ENCODE results near the gene AGO3. TPM values are rescaled to one million over a fixed set of nuclear protein-coding genes. Genes with fewer than 3 reads are reported as not detected.
A peak's percentile ranks its signal among the peaks of the same experiment; 100 is the strongest.

Gene AGO3
- total and polyA plus RNA-seq, 7 donors = 0.60 to 27.4 (median 18.5) TPM

GRCh38 chr1:36093226-36093625 lies 162.3 kb downstream of the AGO3 start:
- peaks cover 0 to 28% (median 19%) of the 10 kb centered on the region in 4 donors for H3K4me1 ChIP-seq
- intact Hi-C loops (cut with DNase I) = no loop called here

GRCh38 chr1:36093929-36094328 lies 163.0 kb downstream of the AGO3 start:
- Histone ChIP-seq H3K4me3 (no peak overlapping the region), H3K9me3 (no peaks in the 10 kb centered on the region), H3K36me3 (peaks cover 13 to 56% (median 31%) of the 10 kb centered on the region in 4 donors), H3K27me3 (no peaks in the 10 kb centered on the region), H3K27ac (no peak overlapping the region), H3K4me1 (peaks cover 0 to 25% (median 16%) of the 10 kb centered on the region in 4 donors)
- 87 to 90% methylated on average over 3 of the region's 3 CpGs for WGBS, 2 donors
- intact Hi-C loops (cut with DNase I) = no loop called here
- no peak for TF ChIP-seq POLR2AphosphoS5 (IDR thresholded peaks at IDR 0.05)
- DNase-seq = peak; percentile 66

More at GRCh38 chr1:36093226-36093625, 162.3 kb downstream of the AGO3 start:
- 91 to 92% methylated on average over 7 of the region's 7 CpGs for WGBS, 2 donors
- TF ChIP-seq, protein P1, sequence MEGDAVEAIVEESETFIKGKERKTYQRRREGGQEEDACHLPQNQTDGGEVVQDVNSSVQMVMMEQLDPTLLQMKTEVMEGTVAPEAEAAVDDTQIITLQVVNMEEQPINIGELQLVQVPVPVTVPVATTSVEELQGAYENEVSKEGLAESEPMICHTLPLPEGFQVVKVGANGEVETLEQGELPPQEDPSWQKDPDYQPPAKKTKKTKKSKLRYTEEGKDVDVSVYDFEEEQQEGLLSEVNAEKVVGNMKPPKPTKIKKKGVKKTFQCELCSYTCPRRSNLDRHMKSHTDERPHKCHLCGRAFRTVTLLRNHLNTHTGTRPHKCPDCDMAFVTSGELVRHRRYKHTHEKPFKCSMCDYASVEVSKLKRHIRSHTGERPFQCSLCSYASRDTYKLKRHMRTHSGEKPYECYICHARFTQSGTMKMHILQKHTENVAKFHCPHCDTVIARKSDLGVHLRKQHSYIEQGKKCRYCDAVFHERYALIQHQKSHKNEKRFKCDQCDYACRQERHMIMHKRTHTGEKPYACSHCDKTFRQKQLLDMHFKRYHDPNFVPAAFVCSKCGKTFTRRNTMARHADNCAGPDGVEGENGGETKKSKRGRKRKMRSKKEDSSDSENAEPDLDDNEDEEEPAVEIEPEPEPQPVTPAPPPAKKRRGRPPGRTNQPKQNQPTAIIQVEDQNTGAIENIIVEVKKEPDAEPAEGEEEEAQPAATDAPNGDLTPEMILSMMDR (IDR thresholded peaks at IDR 0.05) = no peak
- TF ChIP-seq EP300 (IDR thresholded peaks at IDR 0.05) = no peak
- no peak for TF ChIP-seq POLR2A (IDR thresholded peaks at IDR 0.05)
- H3K27me3 ChIP-seq = no peaks in the 10 kb centered on the region
- peaks cover 13 to 56% (median 31%) of the 10 kb centered on the region in 4 donors for H3K36me3 ChIP-seq
- no peak overlapping the region for H3K27ac ChIP-seq
- no peak overlapping the region for H3K4me3 ChIP-seq
- DNase-seq = peak; percentile 53
- no peaks in the 10 kb centered on the region for H3K9me3 ChIP-seq

- H3K27me3 ChIP-seq = no peaks in the 10 kb centered on the region
- peaks cover 0 to 22% (median 12%) of the 10 kb centered on the region in 4 donors for H3K4me1 ChIP-seq
- peak; percentile 63 for DNase-seq
- 91 to 92% methylated on average over 8 of the region's 8 CpGs for WGBS, 2 donors
- H3K27ac ChIP-seq = no peak overlapping the region
- no peaks in the 10 kb centered on the region for H3K9me3 ChIP-seq
- no peak for TF ChIP-seq POLR2A (IDR thresholded peaks at IDR 0.05)
- TF ChIP-seq EP300 (IDR thresholded peaks at IDR 0.05) = no peak
- TF ChIP-seq, protein P1 (IDR thresholded peaks at IDR 0.05) = no peak
- no peak for TF ChIP-seq POLR2AphosphoS5 (IDR thresholded peaks at IDR 0.05)
- no peak overlapping the region for H3K4me3 ChIP-seq
- H3K36me3 ChIP-seq = peaks cover 13 to 56% (median 31%) of the 10 kb centered on the region in 4 donors
- intact Hi-C loops (cut with DNase I) = loop anchor here (5.0 kb wide), 1 partner anchor 193 kb away; no protein-coding TSS in a partner anchor
Measured at GRCh38 chr1:36094621-36095061, 163.7 kb downstream of the AGO3 start.

DNA sequence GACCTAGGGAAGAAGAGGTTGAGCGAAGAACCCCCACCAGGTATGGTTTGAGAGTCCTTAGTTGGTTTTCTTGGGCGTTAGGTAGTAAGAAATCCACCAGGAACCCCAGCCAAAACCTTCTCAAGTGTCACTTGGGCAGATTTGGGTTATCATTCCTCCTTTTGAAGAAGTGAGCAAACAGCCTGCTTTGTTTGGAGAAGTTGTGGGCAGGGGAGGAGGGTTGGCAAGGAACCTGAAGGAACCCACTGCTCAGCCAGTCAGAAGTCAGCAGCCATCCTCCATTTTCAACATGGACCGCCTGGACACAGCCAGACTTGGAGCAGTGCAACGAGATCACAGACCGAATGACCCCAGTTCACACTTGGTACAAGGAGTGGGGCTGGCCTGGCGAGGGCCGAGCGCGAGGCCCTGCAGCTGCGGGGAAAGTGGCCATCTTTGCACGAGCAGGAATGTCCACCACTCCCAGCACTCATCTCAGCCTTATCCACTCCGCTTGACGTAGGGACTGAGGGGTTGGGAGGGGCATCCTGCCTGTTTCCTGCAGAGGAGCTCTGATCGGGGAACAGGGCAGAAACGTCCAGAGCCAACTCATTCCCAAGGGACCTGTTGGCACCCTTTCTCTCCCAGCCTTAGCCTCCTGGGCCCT lies 165.0 kb downstream of the AGO3 start:
- WGBS, 2 donors = 77 to 81% methylated on average over 15 of the region's 15 CpGs
- H3K4me3 ChIP-seq = no peak overlapping the region
- H3K9me3 ChIP-seq = no peaks in the 10 kb centered on the region
- peaks cover 13 to 56% (median 31%) of the 10 kb centered on the region in 4 donors for H3K36me3 ChIP-seq
- TF ChIP-seq POLR2A (IDR thresholded peaks at IDR 0.05) = no peak
- no peaks in the 10 kb centered on the region for H3K27me3 ChIP-seq
- H3K4me1 ChIP-seq = peaks cover 0 to 16% (median 11%) of the 10 kb centered on the region in 4 donors
- no peak for DNase-seq
- intact Hi-C loops (cut with DNase I) = loop anchor here (5.0 kb wide), 1 partner anchor 191 kb away; no protein-coding TSS in a partner anchor
- H3K27ac ChIP-seq = no peak overlapping the region

- Histone ChIP-seq H3K4me1 (peaks cover 0 to 11% (median 7%) of the 10 kb centered on the region in 4 donors), H3K27me3 (no peaks in the 10 kb centered on the region), H3K9me3 (no peaks in the 10 kb centered on the region), H3K27ac (no peak overlapping the region), H3K4me3 (no peak overlapping the region), H3K36me3 (peaks cover 12 to 47% (median 27%) of the 10 kb centered on the region in 4 donors)
- intact Hi-C loops (cut with DNase I) = loop anchor here (5.0 kb wide), 1 partner anchor 191 kb away; no protein-coding TSS in a partner anchor
- DNase-seq = no peak
- TF ChIP-seq POLR2A (IDR thresholded peaks at IDR 0.05) (no peak), POLR2AphosphoS5 (IDR thresholded peaks at IDR 0.05) (no peak)
- WGBS, 2 donors = 78 to 79% methylated on average over 16 of the region's 16 CpGs
Measured at GRCh38 chr1:36096500-36097432, 165.9 kb downstream of the AGO3 start.
